H1 (cell line): ENCODE measurements around the gene CDK5. TPM values are rescaled to one million over a fixed set of nuclear protein-coding genes. Genes with fewer than 3 reads are reported as not detected.
A peak's percentile ranks its signal among the peaks of the same experiment; 100 is the strongest.

Experiments
- CTCF ChIA-PET: fragments of 300-600 bp; sonication (Branson Sonifier 250); formaldehyde crosslinking; loops from one replicate; lab custom pipeline; 2021; ENCODE audit not compliant: partially characterized antibody; lab: Charles Lee
- POLR2A ChIA-PET: fragments of 300-600 bp; sonication (Branson Sonifier 250); formaldehyde crosslinking; loops from one replicate; lab custom pipeline; 2021; ENCODE audit warnings: inconsistent platforms; ENCODE audit not compliant: partially characterized antibody; lab: Charles Lee
- DNase-seq, 2 experiments: peaks; one replicate each; pipeline versions ENCODE4 v3.0.0 to v3.0.0-alpha.2; 2010 to 2022; ENCODE audit warnings: low spot score in 2 of 2, low read depth in 1 of 2, mixed read lengths in 1 of 2
- FAIRE-seq: peaks from 2 replicates; lab custom pipeline; 2011; peaks lifted over from hg19 to GRCh38; lab: Jason Lieb, UNC
- H2AFZ ChIP-seq: 2 replicates; pipeline ENCODE4 v1.8.1; 2012; ENCODE audit warnings: low read length, inconsistent platforms
- H2AK5ac ChIP-seq: 2 replicates; pipeline ENCODE4 v1.6.1; 2013; ENCODE audit warnings: low read depth, low read length
- H2BK120ac ChIP-seq: replicated peaks from 2 replicates; pipeline ENCODE3; 2013; ENCODE audit warnings: low read depth, low read length, inconsistent platforms
- H2BK12ac ChIP-seq: 2 replicates; pipeline ENCODE4 v1.6.1; 2013; ENCODE audit warnings: low read depth, low read length
- H2BK15ac ChIP-seq: 2 replicates; pipeline ENCODE4 v1.6.1; 2013; ENCODE audit warnings: low read length
- H2BK20ac ChIP-seq: 2 replicates; pipeline ENCODE4 v1.6.1; 2013; ENCODE audit warnings: low read length
- H2BK5ac ChIP-seq: 2 replicates; pipeline ENCODE4 v1.6.1; 2013; ENCODE audit warnings: low read depth, low read length
- H3K14ac ChIP-seq: 2 replicates; pipeline ENCODE4 v1.6.1; 2013; ENCODE audit warnings: inconsistent platforms; ENCODE audit not compliant: insufficient read length
- H3K18ac ChIP-seq: 2 replicates; pipeline ENCODE4 v1.6.1; 2013; ENCODE audit warnings: low read length; ENCODE audit errors: extremely low read depth
- H3K23ac ChIP-seq: 2 replicates; pipeline ENCODE4 v1.6.1; 2013; ENCODE audit warnings: inconsistent platforms; ENCODE audit not compliant: insufficient read length
- H3K23me2 ChIP-seq: 2 replicates; pipeline ENCODE4 v1.6.1; 2013; ENCODE audit warnings: low read depth, low read length
- H3K27ac ChIP-seq: 2 replicates; pipeline ENCODE4 v1.6.1; 2011; ENCODE audit warnings: low read depth, low read length, inconsistent platforms
- H3K27me3 ChIP-seq, 4 experiments: replicated peaks in 1 of 4; 1 replicate in 1 of 4; 2 replicates in 3 of 4; pipeline versions ENCODE4 v1.6.1 to v1.8.1; 2011 to 2013; ENCODE audit warnings: low read length in 3 of 4, mild to moderate bottlenecking in 3 of 4, inconsistent platforms in 2 of 4, mixed read lengths in 2 of 4, moderate library complexity in 1 of 4; ENCODE audit not compliant: control insufficient read depth in 3 of 4, insufficient read depth in 3 of 4; ENCODE audit errors: extremely low read depth in 1 of 4
- H3K36me3 ChIP-seq, 4 experiments: 2 replicates each; pipeline versions ENCODE4 v1.6.1 to v1.8.1; 2011 to 2013; ENCODE audit warnings: mild to moderate bottlenecking in 4 of 4, low read length in 3 of 4, moderate library complexity in 2 of 4, control low read depth in 1 of 4, inconsistent platforms in 1 of 4; ENCODE audit not compliant: insufficient read depth in 4 of 4, control insufficient read depth in 2 of 4
- H3K4ac ChIP-seq: replicated peaks from 2 replicates; pipeline ENCODE3; 2013; ENCODE audit warnings: low read length, low read depth, mixed read lengths, inconsistent platforms; ENCODE audit not compliant: insufficient read length
- H3K4me1 ChIP-seq, 4 experiments: replicated peaks in 1 of 4; 1 replicate in 1 of 4; 2 replicates in 3 of 4; pipeline versions ENCODE4 v1.6.1 to v1.8.1; 2011 to 2013; ENCODE audit warnings: low read length in 3 of 4, inconsistent platforms in 2 of 4, mixed read lengths in 1 of 4; ENCODE audit not compliant: insufficient read depth in 4 of 4, control insufficient read depth in 3 of 4
- H3K4me2 ChIP-seq, 2 experiments: 2 replicates each; pipeline versions ENCODE4 v1.6.1 to v1.8.1; 2011 to 2013; ENCODE audit warnings: low read depth in 2 of 2, low read length in 2 of 2, control low read depth in 1 of 2, inconsistent platforms in 1 of 2, mild to moderate bottlenecking in 1 of 2; ENCODE audit not compliant: insufficient read depth in 1 of 2
- H3K4me3 ChIP-seq, 4 experiments: fragments of 200-600, 300-600 bp in 1 of 4; sonication (generic), shearing (Covaris generic), sonication (Bioruptor Twin) in 1 of 4; 2 replicates each; pipeline versions ENCODE4 v1.5.1 to v1.8.1; 2011 to 2016; ENCODE audit warnings: low read length in 4 of 4, low read depth in 3 of 4, control low read depth in 2 of 4, inconsistent platforms in 2 of 4, mild to moderate bottlenecking in 2 of 4, mixed read lengths in 1 of 4, moderate library complexity in 1 of 4; ENCODE audit not compliant: insufficient read depth in 2 of 4; ENCODE audit errors: extremely low read depth in 1 of 4
- H3K56ac ChIP-seq: replicated peaks from 2 replicates; pipeline ENCODE3; 2013; ENCODE audit warnings: low read depth, mild to moderate bottlenecking, mixed read lengths, low read length, inconsistent platforms; ENCODE audit not compliant: insufficient read length
- H3K79me1 ChIP-seq: 2 replicates; pipeline ENCODE4 v1.6.1; 2013; ENCODE audit warnings: low read depth, low read length, control low read depth
- H3K79me2 ChIP-seq, 2 experiments: 2 replicates each; pipeline versions ENCODE4 v1.6.1 to v1.8.1; 2012 to 2013; ENCODE audit warnings: low read length in 2 of 2, mild to moderate bottlenecking in 2 of 2, inconsistent platforms in 1 of 2; ENCODE audit not compliant: insufficient read depth in 2 of 2, control insufficient read depth in 1 of 2
- H3K9ac ChIP-seq, 4 experiments: replicated peaks in 1 of 4; 1 replicate in 1 of 4; 2 replicates in 3 of 4; pipeline versions ENCODE4 v1.6.1 to v1.8.1; 2011 to 2013; ENCODE audit warnings: low read depth in 3 of 4, low read length in 3 of 4, control low read depth in 2 of 4, mild to moderate bottlenecking in 2 of 4, moderate library complexity in 2 of 4, inconsistent platforms in 1 of 4; ENCODE audit errors: extremely low read depth in 1 of 4
- H3K9me3 ChIP-seq, 2 experiments: 2 replicates each; pipeline versions ENCODE4 v1.6.1 to v1.8.1; 2012 to 2013; ENCODE audit warnings: mild to moderate bottlenecking in 2 of 2, moderate library complexity in 2 of 2, control low read depth in 1 of 2, inconsistent platforms in 1 of 2, low read depth in 1 of 2, low read length in 1 of 2, mixed read lengths in 1 of 2; ENCODE audit not compliant: insufficient read depth in 2 of 2
- H4K20me1 ChIP-seq, 2 experiments: replicated peaks in 1 of 2; 2 replicates each; pipeline versions ENCODE3 to v1.8.1; 2011 to 2013; ENCODE audit warnings: inconsistent platforms in 2 of 2, low read length in 2 of 2, mild to moderate bottlenecking in 1 of 2; ENCODE audit not compliant: insufficient read depth in 2 of 2, control insufficient read depth in 1 of 2
- H4K5ac ChIP-seq: 2 replicates; pipeline ENCODE4 v1.6.1; 2013; ENCODE audit warnings: low read length, low read depth, mixed read lengths, inconsistent platforms; ENCODE audit not compliant: insufficient read length
- H4K8ac ChIP-seq: 2 replicates; pipeline ENCODE4 v1.8.0; 2013; ENCODE audit warnings: mild to moderate bottlenecking, moderate library complexity, low read length, inconsistent platforms; ENCODE audit not compliant: insufficient read depth; ENCODE audit errors: extremely low read depth
- H4K91ac ChIP-seq: replicated peaks from 2 replicates; pipeline ENCODE3; 2013; ENCODE audit warnings: low read length, mixed read lengths, inconsistent platforms; ENCODE audit not compliant: insufficient read length
- WGBS, 2 experiments: shearing (Covaris generic) in 1 of 2; methylation state at CpG; one replicate each; pipeline versions ENCODE4 v1.1.6 to v1.1.7; 2013 to 2015; ENCODE audit warnings: low lambda C conversion rate in 2 of 2, mixed read lengths in 2 of 2, inconsistent platforms in 1 of 2, low coverage in 1 of 2, missing lambda C conversion rate in 1 of 2; ENCODE audit not compliant: insufficient replicate concordance in 2 of 2, insufficient coverage in 1 of 2, insufficient read length in 1 of 2; ENCODE audit errors: extremely low coverage in 1 of 2, missing lambda C conversion rate in 1 of 2; 5-methylcytosine and 5-hydroxymethylcytosine counted together
- polyA plus RNA-seq, 7 experiments: library from polyadenylated mRNA; depleted of rRNA in 3 of 7; stranded (reverse) in 5 of 7; unstranded in 2 of 7; fragments of >200 nt in 5 of 7; fragments of 200-250 nt in 2 of 7; gene quantifications; 1 replicate in 5 of 7; 2 replicates in 1 of 7; 4 replicates in 1 of 7; pipeline versions ENCODE4 v1.2.1 to v1.2.3, GENCODE V29; 2011 to 2013; ENCODE audit warnings: missing spikeins in 2 of 7, mixed read lengths in 2 of 7
- total RNA-seq: library from RNA; stranded (reverse); fragmentation: NEBNext Ultra II Directional; extraction: Animal tissue kit (Norgen Biotek cat#: 25700); gene quantifications from 2 replicates; pipeline ENCODE4 v1.2.1, GENCODE V29; 2021

CDK5 gene
- total and polyA plus RNA-seq, 2 of the 8 experiments (the other 6 are each of a cell fraction or from before 2014, with no cell fraction given): 22.8 to 37.2 TPM

DNA sequence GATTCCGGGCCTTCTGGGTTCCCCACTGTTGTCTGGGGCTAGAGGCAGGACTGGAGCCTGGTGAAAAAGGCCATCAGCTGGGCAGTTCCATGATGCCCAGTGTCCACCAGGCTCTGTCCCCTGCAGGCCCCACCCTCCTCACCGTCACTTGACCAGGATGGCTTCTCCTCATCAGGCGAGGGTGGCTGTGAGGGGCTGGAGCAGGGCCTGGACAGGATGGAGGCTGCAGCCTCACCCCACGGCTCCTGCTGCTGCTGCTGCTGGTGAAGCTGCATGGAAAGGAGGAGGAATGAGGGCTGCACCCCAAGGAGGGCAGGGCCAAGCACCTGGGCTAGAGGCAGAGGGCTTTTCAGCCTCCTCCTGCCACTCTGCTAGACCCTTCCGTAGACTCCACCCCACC is 41.7 kb downstream of the CDK5 start:
- 89% methylated on average over 5 of the region's 5 CpGs; no CpG with 5 or more reads in 1 of the 2 experiments for WGBS, 2 experiments
- H3K27ac ChIP-seq: no peak overlapping the region
- no peak for DNase-seq
- H3K9me3 ChIP-seq: no peaks in the 10 kb centered on the region
- no peaks in the 10 kb centered on the region for H4K20me1 ChIP-seq
- H3K9ac ChIP-seq: no peak overlapping the region
- no peaks in the 10 kb centered on the region for H3K36me3 ChIP-seq
- peaks cover 8 to 45% (median 38%) of the 10 kb centered on the region in 4 experiments for H3K27me3 ChIP-seq
- no peak overlapping the region for H2BK12ac ChIP-seq
- no peak overlapping the region for H2BK120ac ChIP-seq
- H2BK15ac ChIP-seq: 0 out of 2 replicates have a peak overlapping the region, but pooled peaks have one; percentile 61
- H2BK5ac ChIP-seq: no peak overlapping the region
- H3K79me2 ChIP-seq: no peaks in the 10 kb centered on the region
- no peak overlapping the region for H3K56ac ChIP-seq
- no peak overlapping the region for H3K14ac ChIP-seq
- H2AFZ ChIP-seq: no peak overlapping the region
- no peaks in the 10 kb centered on the region; the same call in 1 of the 2 replicates for H3K79me1 ChIP-seq
- no peak overlapping the region for H4K91ac ChIP-seq
- ChIA-PET POLR2A (no interaction called here), CTCF (interaction anchor here (1.3 to 6.6 kb wide), 7 partner anchors 10 to 102 kb away, joined by 3 to 79 read pairs (median 23); partner anchors contain the start of genes FASTK and NOS3)
- no peak overlapping the region for H3K18ac ChIP-seq
- no peak overlapping the region for H4K5ac ChIP-seq
- no peak overlapping the region for H3K4me3 ChIP-seq
- H3K23ac ChIP-seq: no peak overlapping the region
- no peak for FAIRE-seq
- no peak overlapping the region for H3K4ac ChIP-seq
- peaks cover 0 to 30% (median 18%) of the 10 kb centered on the region in 4 experiments; a peak in 6 of 7 replicates for H3K4me1 ChIP-seq
- no peak overlapping the region; the same call in 1 of the 2 replicates for H4K8ac ChIP-seq
- H2BK20ac ChIP-seq: no peak overlapping the region
- H3K23me2 ChIP-seq: peaks cover 7% of the 10 kb centered on the region; the same call in 1 of the 2 replicates
- H2AK5ac ChIP-seq: no peak overlapping the region
- no peak overlapping the region for H3K4me2 ChIP-seq
